PFSK-1 (cell line): ENCODE measurements around the gene PMPCA.

ENCODE experiments used
- POLR2AphosphoS5 ChIP-seq: IDR thresholded peaks from 2 replicates; pipeline ENCODE4 v1.6.1; 2012; ENCODE audit warnings: low read depth, mild to moderate bottlenecking, control low read depth, low read length, moderate library complexity
- SIN3A ChIP-seq: IDR thresholded peaks from 2 replicates; pipeline ENCODE4 v1.6.1; 2012; ENCODE audit warnings: mild to moderate bottlenecking, low read length, moderate library complexity, borderline replicate concordance; ENCODE audit not compliant: insufficient read depth

- TF ChIP-seq SIN3A (no peak), POLR2AphosphoS5 (no peak)
These were observed 21.4 kb downstream of the PMPCA start for GRCh38 chr9:136431782-136432350.
